AG20443 (cell line): ENCODE results near the gene RRP12.
A peak's percentile ranks its signal among the peaks of the same experiment; 100 is the strongest.
"Not testable (repeated sequence)": the region's sequence is repeated elsewhere in the genome, so short reads cannot be mapped to it uniquely, and the experiment has no call there.

ENCODE experiments used
- DNase-seq: peaks from one replicate; pipeline ENCODE4 v3.0.0; 2012; ENCODE audit warnings: low spot score, mixed read lengths

RRP12 gene

GRCh38 chr10:97400665-97401454 is at the start of gene RRP12:
TSS of gene RRP12 (minus strand) at chr10:97401340. CDS start at chr10:97401231, 109 bp downstream.
- DNase-seq, result peak; percentile 97

- no peak for DNase-seq
Measured at GRCh38 chr10:97450828-97451227, 49.7 kb upstream of the RRP12 start.

- peak; percentile 98 for DNase-seq
Measured at GRCh38 chr10:97445722-97446639, 44.8 kb upstream of the RRP12 start, which contains the start of the genes EXOSC1 and ZDHHC16. TSS of gene EXOSC1 (minus strand) at chr10:97446006. CDS start at chr10:97445985, 21 bp downstream. TSS of gene ZDHHC16 (plus strand) at chr10:97446175. CDS start at chr10:97451676, 5,501 bp downstream.

- no peak for DNase-seq
Measured at GRCh38 chr10:97445357-97445721, 44.2 kb upstream of the RRP12 start.

- DNase-seq, result no peak
Measured at GRCh38 chr10:97444212-97444611, 43.1 kb upstream of the RRP12 start.

DNA sequence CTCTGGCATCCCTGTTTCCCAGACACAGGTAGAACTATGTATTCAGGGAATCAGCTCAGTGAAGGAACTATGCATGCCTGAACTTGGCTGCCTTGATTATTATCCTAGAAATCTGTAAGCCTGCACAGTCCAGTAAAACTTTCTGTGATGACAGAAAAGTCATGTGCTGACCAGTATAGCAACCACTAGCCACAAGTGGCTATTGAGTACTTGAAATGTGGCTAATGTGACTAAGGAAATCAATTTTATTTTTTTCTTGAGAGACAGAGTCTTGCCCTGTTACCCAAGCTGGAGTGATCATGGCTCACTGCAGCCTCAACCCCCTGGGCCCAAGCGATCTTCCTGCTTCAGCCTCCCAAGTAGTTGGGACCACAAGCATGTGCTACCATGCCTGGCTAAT is 41.1 kb upstream of the RRP12 start:
- DNase-seq, result no peak

DNA sequence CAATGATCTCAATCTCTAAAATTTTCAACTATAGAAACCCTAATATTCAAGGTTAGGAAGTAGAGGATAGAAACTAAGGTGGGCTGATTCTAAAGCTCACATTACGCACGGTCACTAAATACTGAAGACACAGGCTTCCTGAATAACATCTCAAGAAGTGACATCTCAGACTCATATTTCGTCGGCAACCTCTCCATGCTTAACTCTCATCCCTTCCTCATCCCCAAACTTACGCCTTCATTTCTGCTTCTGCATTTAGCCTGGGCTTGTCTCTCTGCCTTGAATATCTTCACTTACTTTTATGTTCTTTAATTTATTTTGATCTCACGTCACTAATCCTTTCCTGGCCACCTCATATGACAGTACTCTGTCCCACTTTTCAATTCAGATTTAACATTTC is 34.1 kb upstream of the RRP12 start:
- DNase-seq, result no peak

GRCh38 chr10:97434557-97434956 is 33.4 kb upstream of the RRP12 start:
- no peak for DNase-seq

GRCh38 chr10:97434055-97434454 is 32.9 kb upstream of the RRP12 start:
- no peak for DNase-seq

- DNase-seq, result peak; percentile 40
Measured at GRCh38 chr10:97428572-97428981, 27.4 kb upstream of the RRP12 start.

DNA sequence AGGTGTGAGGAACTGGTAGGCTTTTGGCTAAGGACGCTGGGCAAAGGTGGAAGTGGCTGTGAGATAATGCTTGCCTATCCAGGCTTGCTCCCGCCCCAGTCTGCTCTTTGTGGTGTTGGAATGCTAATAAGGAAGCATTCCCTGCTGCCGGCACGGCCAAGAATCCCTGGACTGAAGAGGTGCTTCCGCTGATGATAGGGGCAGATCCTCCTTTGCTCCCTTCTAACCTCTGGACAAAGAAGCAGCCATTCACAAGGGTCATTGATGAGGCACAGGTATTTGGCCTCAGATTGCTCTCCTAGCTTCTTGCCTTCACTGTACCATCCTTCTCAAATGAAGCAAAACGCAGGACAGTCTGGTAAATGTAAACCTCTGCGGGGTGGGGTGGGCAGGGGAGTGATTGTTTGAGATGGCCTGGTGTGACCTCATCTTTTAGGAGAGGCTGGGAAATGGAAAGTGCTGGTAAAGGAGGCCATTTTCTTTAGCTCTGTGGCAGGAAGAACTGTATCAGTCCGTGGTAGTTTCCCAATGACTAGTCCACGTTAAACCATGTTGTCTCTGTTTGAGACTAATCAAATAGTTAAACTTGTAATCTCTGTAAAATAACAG is 26.5 kb upstream of the RRP12 start:
- peak; percentile 27 for DNase-seq

GRCh38 chr10:97426776-97427570 is 25.8 kb upstream of the RRP12 start:
- DNase-seq, result no peak

DNA sequence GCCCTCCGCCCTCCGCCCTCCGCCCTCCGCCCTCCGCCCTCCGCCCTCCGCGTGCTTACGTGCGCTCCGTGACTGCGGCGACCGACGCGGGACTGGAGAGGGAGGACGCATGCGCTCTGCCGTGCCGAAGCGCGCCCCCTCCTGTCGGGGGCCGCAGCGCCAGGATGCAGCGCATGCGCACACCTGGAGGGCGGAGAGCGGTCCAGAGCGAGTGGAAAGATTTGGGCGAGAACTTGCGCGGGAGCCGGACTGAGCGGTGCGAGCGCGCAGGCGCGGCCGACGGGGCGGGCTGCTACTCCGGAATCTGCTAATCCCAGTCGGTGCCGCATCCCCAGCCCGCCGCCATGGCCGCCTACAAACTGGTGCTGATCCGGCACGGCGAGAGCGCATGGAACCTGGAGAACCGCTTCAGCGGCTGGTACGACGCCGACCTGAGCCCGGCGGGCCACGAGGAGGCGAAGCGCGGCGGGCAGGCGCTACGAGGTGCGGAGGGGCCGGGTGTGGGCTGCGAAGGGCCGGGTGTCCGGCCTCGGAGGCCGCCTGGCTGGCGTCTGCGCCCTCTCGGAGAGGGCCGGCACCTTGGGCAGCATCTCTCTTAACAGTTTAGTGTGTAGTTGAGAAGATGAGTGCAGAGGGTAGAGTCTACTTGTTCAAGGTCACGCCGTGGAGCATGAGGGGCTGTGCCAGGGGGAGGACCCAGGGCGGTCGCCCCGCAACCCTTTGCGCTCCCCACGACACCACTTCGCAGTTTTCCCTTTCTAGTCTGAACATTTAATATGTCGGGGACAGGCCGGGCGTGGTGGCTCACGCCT is 25.0 kb upstream of the RRP12 start, which contains the start of gene PGAM1:
PGAM1 (plus strand) TSS at position 228 of the 812 bp plus-strand sequence; CDS start at position 345, 117 bp downstream.
- DNase-seq, result peak; percentile 100

DNA sequence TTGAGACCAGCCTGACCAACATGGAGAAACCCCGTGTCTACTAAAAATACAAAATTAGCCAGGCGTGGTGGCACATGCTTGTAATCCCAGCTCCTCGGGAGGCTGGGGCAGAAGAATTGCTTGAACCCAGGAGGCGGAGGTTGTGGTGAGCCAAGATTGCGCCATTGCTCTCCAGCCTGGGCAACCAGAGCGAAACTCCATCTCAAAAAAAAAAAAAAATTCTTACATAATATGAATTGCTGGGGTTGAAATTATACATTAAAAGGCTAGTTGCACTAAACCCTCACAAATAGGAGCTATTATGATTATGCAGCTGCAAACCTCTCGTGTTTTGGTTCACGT is 22.6 kb upstream of the RRP12 start:
- DNase-seq, result not testable (repeated sequence)

DNA sequence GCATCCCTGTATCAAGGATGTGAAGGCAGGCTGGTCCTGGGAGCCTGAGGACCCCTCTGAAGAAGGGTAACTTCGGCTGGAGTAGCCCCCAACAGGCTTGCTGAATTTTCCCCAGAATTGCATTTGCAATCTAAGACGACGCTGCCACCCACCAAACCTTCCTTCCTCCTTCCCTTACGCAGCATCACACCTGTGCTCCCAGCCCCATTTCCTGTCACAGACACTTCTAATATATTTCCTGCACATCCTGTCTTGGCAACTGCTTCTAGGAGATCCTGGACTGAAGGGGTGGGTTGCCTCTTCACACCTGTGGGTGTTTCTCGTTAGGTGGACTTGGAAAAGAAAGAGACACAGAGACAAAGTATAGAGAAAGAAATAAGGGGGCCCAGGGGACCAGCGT is 15.4 kb upstream of the RRP12 start:
- no peak for DNase-seq

GRCh38 chr10:97412891-97413304 is 11.8 kb upstream of the RRP12 start:
- no peak for DNase-seq

- no peak for DNase-seq
Measured at GRCh38 chr10:97411406-97411805, 10.3 kb upstream of the RRP12 start.

DNA sequence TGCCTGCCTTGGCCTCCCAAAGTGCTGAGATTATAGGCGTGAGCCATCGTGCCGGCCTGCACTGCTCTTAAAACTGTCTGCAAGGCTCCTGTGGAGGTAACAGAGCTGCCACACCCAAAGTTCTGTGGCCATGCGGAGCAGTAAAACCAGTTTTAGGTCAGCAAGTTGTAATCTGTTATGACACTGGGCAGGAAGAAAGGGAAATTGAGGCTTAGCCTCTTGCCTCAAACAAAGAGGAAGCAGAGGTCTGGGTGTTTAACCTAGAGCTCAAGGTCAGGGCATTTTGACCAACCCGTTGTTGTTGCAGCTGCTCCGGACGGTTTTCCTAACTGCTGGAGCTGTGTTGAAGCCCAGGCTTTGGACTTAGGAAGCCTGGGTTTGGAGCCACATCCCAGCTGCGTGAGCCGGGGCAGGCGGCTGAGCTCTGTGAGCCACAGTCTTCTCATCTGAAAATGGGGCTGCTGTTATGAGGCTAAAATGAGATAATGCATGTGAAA is 7.4 kb upstream of the RRP12 start:
- no peak for DNase-seq

- no peak for DNase-seq
Measured at GRCh38 chr10:97407952-97408248, 6.8 kb upstream of the RRP12 start.

DNA sequence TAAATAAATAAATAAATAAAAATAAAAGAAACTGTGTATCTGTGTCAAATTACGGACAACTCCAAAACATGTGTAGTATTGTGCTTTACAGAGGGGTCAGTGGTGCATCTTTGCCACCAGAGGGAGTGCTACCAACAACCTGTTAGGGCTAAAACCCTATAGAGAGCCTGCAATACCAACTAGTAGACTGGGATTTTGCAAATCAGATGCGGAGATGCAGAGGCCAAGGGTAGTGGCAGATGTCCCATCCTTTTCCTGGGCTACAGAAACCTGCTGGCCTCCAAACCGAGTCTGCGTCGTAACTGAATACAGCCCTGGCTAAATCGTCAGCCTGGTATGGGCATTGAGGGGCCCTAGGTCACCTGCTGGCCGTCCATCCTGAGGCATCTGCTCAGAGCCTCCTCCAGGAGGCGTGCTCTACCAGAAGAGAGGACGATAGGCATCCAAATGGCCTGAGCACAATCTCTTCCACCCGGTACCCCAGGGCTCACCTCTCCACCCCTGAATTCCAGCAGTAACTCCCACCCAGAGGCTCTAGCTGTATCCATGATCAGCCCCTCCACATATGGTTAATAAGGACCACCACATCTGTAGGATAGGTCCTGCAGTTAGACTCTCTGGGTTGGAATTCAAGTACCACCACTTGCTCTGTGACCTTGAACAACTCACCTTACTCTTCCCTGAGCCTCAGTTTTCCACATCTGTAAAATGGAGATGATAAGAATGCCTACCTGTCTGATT is 6.2 kb upstream of the RRP12 start:
- peak; percentile 84 for DNase-seq
